ENCODE data around the gene MGAT5.

MGAT5 gene

DNA sequence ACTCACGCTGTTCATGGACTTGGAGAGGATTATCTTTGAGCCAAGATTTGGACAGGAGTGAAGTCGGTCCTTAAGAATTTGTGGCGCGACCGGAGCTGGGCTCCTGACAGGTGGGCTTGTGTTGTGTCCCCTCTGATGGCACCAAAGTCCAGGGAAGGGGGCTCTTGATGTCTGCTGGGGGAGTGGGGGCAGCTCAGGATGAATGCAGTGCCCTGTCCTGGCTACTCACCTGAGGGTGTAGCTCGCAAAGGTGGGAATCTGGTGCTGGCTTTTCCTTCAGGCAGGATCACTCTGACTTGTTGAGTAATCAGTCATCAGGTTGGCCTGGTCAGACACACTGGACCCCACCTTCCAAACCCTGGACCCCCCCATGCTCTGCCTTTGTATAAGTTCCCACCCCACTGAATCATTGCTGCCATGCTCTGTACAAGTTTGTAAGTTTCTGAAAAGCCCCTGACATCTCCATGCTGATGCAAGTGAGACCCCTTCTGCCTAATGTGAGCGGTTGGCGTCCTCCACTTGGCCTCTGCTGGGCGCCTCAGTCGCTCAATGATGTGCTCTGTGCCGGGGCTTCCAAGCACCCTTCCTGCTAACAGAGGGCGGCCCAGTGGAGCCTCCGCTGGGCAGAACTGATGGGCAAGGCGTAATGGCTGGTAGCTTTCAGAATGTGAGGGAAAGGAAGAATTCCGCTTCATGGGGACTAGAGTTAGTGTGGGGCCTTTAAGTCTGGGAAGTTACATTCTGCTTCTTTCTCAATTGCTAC, 196.1 kb downstream of the MGAT5 start:
- DNase-seq (ENCODE audit: low read depth in 2 of 2): no peak

DNA sequence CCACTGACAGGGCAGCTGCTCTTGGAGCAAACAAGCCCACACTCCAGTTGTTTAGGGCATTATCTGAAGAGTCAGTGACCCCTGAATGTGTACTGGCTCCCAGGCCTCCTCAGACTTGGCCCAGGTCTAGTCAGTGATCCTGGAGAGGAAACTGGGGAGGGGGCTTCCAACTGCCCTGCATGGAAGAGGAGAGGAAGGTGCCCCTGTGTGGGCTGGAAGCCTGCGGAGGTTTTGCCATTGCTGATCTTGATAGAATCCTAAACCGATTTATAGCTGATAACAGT, 197.4 kb downstream of the MGAT5 start:
- DNase-seq (ENCODE audit: low read depth in 2 of 2): no peak

DNA sequence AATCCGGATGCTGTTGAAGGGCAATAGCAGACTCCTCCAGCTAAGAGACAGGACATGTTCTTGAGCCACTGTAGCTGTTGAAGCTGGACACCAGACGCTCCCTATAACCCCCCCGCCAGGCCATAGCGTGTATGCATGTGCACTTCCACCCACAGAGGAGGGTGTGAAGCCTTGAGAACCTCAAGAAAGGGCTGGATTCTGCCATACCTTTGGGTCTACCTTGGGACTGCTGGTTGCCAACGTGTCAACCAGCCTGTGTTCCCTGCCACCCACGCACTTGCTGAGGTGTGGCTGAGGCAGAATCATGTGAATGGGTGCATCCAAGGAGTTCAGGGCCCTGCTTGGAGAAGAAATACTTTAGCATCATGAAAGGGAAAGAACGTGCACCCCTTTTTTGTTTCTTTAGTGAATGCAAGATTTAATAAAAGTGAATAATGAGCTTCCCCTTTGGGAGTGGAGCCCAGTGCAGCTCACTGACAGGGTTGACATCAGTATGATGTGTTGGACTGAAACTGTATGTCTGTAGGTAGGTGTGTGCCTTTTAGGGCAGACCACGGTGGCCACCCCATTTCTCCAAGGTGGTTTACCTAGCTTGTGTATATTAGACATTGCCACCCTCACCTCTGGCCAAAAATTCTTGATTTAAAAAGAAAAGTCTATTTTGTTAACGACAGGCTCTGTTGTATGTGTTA, 198.3 kb downstream of the MGAT5 start:
- DNase-seq (ENCODE audit: low read depth in 2 of 2): no peak

DNA sequence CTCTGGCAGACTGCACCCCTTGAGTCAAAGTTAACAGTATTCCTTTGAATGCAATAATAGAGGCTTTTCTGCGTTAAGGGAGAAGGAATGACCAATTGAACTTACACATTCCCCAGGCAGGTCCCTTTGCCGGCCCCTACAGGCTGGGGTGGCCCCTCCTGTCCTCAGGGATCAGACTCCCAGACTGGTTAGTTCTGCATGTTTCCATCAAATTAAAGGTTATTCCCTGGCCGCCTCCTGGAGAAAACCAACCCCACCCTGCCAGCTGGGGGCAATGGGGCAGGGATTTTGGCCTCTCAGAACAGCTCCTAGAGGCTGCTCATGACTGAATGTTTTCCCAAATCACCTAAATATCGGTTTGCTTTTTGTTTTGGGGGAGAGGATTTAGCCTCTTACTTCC, 199.6 kb downstream of the MGAT5 start:
- no peak for DNase-seq (ENCODE audit: low read depth in 2 of 2)

DNA sequence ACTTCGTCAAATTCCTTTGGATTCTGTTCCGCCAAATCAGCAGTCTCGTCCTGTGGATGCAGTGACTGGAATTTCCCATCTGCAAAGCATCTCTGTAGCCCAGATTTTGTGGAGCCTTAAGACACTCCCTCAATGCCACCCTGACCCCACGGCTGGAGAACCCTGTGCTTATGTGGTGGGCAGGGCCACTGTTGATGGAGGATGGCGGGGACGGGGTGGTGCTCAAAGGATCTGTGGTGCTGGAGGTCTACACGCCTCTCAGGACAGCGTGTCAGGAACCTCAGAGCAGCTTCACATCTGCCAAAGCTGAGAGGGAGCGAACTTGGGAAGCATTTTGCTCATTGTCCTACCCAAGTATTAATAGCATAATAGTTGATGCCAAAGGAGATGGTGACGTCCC, 200.1 kb downstream of the MGAT5 start:
- DNase-seq (ENCODE audit: low read depth in 2 of 2): no peak

DNA sequence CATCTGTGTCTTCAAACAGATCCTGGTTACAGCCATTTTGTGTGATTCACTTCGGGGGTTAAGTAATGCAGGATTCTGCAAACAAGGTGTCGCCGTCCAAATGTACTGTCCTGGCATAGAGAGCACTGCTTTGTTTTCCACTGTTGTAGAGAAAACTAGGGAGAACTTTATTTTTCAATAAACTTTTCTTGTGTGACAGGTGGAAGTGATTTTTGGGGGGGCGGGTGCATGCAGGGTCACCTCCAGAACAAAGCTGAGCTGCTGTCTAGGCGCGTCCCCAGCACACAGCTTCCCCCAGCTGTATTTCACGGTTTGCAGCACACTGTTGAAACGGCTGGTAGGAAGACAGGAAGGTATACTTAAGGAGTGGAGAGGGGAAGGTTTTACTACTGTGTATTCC, 200.6 kb downstream of the MGAT5 start:
- no peak for DNase-seq (ENCODE audit: low read depth in 2 of 2)

DNA sequence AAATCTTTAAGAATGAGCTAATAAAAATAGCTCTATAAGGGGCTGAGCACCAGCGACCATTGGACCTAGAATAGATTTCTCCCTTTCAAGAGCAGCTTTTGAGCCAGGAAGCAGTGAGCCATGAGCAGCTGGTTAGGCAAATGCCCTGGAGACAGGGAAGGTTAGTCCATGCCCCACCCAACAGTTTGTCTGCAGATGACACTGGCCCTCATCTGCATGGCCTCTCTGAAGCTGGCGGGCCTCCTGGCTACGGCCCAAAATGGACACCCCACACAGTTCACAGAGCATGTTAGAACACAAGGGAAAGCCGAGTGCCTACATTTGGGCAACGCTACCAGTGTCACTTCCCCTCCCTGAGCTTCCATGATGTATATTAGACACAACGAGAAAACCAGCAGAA, 201.1 kb downstream of the MGAT5 start:
- DNase-seq (ENCODE audit: low read depth in 2 of 2): no peak

DNA sequence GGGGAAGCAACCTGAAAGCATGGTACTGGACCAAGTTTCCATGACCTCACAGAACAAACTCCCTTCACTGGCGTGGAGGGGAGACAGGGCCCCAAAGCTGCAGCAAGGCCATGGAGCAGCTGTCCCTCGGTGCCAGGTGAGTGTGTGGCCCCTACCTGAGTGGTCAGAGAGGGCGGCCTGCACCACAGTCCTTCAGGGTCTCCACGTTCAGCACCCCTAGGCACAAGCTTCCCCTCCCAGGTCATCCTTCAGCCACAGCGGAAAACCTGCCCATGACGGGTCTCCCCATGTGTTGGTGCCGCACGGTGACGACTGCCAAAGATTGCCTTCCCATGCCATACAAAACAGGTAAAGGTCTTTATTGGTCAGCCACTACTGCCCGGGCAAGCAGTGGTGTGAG, 201.6 kb downstream of the MGAT5 start:
- no peak for DNase-seq (ENCODE audit: low read depth in 2 of 2)

DNA sequence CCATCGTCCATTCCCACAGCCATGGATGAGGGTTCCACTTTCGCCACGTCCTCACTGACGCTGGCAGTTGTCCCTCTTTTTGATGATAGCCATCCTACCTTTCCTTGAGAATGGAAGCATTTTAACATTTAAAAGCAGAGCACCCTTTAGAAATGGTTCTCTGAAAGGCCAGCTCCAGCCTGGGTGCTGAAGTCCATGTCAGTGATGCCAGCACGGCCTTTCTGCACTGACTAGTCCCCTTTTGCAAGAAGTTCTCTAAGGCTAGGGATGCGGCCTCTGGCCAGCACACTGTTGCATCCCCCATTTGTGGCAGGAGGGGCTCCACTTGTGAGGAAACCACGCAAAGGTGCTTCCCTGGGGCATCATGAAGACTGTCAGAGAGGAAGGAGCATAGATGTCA, 203.5 kb downstream of the MGAT5 start:
- DNase-seq (ENCODE audit: low read depth in 2 of 2): no peak

DNA sequence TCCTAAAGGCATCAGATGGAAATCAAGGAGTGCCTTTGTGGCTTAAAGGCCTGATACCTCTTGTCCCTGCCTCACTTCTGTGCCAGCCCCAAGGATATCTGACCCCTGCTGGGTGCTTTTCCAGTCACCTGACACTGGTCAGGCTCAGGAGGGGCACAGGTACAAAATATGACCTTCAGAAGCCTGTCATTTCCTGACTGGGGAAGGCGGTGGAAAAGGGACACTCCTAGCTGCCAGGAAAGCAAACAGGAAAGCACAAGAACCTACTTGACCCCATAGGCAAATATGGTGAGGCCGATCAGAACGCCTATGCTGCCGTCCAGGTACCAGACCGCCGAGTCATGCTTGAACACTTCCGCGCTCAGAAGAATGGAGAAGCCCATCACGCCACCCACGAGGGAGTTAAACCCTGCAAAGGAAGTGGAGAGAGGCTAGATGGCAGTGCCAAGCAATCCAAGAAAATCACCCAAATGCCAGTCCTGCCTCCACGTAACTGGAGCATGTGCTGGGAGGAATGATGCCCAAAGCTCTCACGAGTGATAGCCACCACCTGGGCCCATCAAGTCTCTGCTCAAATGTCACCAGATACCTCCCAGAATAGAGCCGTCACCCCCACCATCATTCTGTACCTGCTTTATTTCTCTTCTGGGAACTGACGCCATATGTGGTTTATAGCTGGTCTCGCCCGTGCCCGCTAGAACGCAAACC, 204.0 kb downstream of the MGAT5 start:
- no peak for DNase-seq (ENCODE audit: low read depth in 2 of 2)

DNA sequence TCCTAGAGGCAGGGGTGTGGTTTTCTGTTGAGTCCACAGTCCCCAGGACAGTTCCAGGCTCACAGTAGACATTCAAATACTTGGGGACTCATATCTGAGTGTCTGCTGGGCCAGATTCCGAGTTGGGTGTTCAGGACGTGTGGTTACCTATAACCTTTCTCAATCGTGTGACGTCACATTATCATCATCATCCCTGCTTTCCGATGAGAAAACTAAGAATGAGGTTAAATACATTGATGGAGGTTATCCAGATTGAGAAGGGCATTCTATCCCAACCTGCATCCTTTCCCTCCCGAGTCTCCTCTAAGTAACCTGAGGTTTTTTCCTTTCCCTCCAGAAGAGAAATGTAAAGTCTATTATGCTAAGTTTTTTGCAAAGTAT, 204.6 kb downstream of the MGAT5 start:
- no peak for DNase-seq (ENCODE audit: low read depth in 2 of 2)

DNA sequence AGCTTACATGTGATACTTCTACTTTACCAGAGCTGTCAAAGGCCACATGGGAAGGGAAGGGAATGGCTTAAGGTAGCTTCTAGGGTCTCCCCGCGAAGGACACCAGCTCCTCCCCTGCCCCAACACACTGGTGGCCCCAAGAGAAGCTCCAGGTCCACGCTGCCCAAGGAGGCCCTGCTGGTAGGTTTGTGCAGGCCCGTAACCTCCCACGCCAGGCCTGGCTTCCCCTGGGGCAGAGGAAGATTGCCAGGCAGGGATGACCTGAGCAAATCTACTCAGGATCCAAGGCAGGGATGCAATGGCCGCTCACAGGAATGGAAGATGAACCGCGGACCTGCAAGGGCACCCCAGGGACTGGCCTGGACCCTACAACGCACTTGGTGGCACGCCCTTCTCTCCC, 205.1 kb downstream of the MGAT5 start:
- DNase-seq (ENCODE audit: low read depth in 2 of 2): no peak

DNA sequence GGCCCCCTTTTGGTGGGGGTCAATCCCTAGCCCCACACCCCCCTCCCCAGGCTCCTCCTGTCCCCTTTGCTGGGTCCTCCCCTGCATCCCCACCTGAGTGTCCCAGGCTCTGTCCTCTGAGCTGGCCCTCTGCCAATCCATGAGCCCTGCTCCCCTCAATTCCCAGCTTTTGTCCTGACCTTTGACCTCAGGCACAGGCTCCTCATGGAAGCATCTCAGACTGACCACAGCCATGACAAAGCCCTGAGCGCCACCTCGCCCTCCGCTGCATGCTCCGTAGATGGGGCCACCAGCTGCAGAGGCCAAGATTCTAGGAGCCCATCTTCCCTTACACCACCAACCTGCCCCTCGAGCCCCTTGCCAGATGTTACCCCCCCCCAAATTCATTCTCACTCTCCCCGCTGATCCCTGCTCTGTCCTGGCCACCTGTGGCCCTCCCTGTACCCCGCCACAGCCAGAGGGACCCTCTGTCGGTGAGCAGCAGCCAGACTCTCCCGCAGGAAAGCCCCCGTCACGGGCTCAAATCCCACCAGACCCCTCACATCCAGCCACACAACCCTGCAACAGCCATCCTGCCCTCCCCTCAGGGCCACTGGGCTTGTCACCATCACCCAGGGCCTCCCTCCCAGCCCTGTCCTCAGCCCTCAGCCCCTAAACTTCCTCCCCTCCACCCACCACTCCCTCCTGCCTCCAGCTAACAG, 206.0 kb downstream of the MGAT5 start:
- DNase-seq (ENCODE audit: low read depth in 2 of 2): no peak

DNA sequence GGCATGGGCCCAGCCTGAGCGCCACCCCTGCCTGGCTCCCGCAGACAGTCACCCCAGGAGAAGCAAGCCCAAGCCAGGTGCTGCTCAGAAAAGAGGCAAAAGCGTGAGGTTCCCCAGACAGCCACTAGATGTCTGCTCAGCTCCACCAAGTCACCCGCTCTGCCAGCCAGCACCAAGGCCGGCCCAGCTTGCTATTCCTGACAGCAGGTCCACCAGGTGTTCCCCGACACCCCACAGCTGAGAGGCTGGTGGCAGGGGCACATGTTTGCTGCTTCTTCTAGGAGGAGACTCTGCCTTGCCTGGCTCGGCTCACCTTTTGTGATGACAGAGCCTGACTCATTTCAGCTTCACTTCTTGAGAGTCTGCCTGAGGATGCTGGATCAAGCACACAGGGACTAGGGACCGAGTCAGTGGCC, 206.7 kb downstream of the MGAT5 start:
- no peak for DNase-seq (ENCODE audit: low read depth in 2 of 2)

DNA sequence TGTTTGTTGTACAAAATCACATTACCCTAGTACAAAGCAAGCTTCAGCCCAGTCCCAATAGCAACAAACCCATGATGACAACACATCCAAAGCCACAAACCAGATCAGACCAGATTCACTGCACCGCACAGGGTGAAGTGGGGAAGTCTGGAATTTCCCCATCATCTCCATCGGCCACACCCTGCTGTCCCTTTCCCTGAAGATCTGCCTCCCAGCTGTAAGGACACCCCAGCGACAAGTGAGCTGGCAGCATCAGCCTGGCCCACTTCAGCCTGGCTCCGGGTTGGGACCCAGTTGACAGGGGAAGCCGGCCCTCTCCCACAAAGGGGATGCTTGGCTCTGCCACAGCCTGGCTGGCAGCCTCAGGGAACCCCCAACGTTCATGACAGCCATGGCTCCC, 207.6 kb downstream of the MGAT5 start:
- no peak for DNase-seq (ENCODE audit: low read depth in 2 of 2)

DNA sequence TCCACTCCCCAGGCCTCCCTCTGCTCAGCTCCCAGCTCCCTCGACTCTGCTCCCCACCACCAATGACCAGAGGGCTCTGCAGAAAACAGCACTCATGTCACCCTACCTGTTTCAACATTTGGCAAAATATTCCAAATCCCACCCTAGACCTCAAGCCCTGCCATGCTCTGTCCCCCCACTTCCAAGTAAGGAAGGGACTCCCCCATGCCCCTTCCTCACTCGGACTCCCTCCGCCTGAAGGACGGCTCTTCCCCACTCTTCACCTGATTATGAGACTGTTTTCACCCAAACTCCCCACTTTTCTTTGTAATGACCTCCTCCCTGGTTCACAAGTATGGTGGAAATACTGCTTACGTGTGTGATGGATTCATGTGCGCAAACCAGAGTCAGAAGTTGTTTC, 208.4 kb downstream of the MGAT5 start:
- DNase-seq (ENCODE audit: low read depth in 2 of 2): no peak

DNA sequence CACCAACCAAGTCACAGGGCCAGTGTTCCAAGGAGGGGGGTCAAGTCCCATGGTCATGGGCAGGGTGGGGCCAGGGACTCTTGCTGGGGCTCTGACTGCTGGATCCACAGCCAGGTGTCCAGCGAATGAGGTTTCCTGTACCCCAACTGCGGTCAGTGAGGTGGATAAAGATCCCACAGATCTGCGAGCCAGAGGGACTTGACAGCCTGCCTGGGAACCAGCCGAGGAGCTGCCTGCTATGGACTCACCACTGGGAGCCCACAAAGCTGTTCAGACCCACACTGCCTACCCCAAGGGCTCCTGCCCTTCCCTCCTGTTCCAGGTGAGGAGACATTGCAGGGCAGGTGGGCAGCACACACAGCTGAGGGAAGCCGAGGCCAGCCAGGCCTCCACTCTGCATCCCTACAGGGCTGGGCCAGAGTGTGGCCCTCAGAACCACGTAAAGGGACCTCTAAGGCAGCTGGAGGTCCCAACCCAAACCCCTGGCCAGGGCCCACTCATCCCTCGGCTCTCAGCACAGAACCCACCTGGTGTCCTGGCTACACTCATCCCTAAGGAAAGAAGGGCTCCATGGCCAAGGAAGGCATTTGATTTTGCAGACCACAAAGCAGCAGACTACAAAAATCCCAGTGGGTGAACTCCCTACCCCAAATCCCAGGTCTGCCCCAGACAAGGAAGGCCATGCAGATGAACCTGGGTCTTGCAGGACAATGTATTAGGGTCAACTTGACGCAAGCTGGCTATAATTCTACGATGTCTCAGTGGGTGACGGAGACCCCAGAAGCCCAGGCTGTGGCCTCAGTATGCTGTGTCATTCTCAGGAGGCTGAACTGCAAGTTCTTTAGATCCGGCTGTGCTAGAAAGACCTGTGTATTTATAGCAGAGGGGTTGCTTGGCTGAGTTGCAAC, 209.2 kb downstream of the MGAT5 start:
- no peak for DNase-seq (ENCODE audit: low read depth in 2 of 2)

DNA sequence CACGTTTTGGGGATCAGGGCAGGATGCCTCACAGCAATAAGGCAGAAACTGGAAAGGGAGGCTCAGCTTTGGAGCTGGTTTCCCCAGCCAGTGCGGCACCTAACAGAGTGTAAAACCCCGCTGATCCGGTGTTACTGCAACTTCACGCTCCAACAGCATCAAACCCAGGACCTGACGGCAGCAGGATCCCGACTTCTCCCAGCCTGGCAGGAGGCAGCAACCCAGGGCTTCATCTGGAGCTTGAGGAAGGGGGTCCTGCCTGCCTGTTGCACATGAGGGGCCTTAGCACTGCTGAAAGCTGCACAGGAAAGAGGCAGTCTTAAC, 209.8 kb downstream of the MGAT5 start:
- no peak for DNase-seq (ENCODE audit: low read depth in 2 of 2)

DNA sequence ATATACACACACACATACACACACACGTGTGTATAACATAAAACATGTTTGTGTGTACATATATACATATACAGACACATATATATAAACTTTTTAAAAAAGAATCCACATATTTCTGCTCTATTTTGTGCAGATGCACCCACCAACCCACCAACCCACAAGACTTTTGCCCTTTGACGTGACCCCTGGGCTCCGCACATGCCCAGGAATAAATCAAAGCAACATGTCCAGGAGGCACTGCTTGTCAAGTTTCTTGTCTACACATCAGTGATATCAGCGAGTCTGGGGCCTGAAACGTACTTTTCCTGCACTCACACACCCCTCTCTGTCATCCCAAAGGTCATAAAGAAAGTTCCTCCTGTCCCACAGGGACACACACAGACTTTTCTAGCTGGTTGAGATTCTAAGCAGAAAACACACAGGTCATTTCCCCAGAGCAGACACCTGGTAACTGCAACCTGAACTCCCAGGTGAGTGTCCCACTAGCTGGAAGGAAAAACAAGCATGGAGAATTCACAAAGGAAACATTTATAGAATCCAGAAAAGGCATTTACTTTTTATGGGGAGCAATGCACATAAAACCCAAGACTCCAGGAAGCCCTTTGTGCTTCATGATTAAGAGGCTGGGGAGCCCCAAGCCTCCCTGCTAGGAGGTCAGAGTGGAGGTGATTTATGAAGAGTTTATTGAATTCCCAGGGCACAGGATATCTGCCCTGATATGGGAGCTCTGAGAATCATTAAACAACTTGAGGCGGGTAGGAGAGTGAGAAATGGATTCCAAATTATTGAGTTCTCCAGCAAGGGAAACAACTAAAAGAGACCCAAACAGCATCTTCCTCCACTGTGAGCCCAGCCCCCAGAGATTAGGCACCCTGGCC, 211.6 kb downstream of the MGAT5 start:
- no peak for DNase-seq (ENCODE audit: low read depth in 2 of 2)

DNA sequence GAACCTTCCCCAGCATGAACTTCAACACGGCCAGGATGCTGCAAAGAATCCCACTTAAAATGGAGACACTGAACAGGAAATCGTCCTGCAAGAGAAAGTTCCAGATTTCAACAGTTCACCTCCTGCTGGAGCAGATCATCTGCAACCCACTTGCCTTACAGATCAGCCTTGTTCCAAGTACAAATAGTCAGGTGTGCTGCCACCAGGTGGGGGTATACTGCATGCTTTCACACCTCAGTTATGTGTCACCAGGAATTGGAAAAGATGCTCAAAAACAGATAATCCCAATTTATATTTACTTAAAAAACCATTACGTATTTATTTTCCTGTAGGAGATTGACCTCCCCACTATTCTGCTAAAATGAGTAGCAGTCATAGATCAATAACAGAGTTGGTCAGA, 212.3 kb downstream of the MGAT5 start:
- no peak for DNase-seq (ENCODE audit: low read depth in 2 of 2)

DNA sequence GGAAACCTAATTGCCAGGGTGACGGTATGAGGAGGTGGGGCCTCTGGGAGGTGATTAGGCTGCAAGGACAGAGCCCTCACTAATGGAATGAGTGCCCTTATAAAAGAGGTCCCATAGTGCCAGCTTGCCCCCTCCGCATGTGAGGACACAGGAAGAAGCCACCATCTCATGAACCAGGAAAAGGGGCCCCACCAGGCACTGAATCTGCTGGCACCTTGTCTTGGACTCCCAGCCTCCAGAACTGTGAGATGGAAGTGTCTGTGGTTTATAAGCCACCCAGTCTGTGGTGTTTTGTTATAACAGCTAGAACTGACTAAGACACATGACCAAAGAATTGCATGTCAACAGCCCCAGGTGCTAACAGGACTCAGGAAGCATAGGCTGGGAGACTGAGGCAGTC, 214.3 kb downstream of the MGAT5 start:
- no peak for DNase-seq (ENCODE audit: low read depth in 2 of 2)

All from stimulated activated CD4-positive, alpha-beta T cell treated with anti-CD3 and anti-CD28 coated beads, Interleukin-1b, Interleukin-23, amount 100 ng/mL, for 1 hour (primary cell).